PC-3 (cell line): ENCODE measurements around the gene H2BK1.

Source experiments
- CTCF ChIP-seq: fragments of 300-600 bp; sonication (generic); conservative IDR thresholded peaks from 2 replicates; pipeline ENCODE4 v1.5.1; 2017; ENCODE audit warnings: antibody characterized with exemption, low read depth, mild to moderate bottlenecking, low read length
- EZH2 ChIP-seq: fragments of 300-600 bp; sonication (generic); IDR thresholded peaks from one replicate; pipeline ENCODE4 v1.6.1; 2017; ENCODE audit warnings: antibody characterized with exemption, mild to moderate bottlenecking, low read length; ENCODE audit not compliant: unreplicated experiment
- EZH2phosphoT487 ChIP-seq: fragments of 300-600 bp; sonication (generic); IDR thresholded peaks from 2 replicates; pipeline ENCODE4 v1.6.1; 2018; ENCODE audit warnings: mild to moderate bottlenecking, antibody characterized with exemption, low read length, borderline replicate concordance

GRCh38 chr7:151175793-151176311 lies 34.4 kb downstream of the H2BK1 start:
- TF ChIP-seq EZH2 (no peak), CTCF (peak; percentile 56; the same call in 1 of the 2 replicates), EZH2phosphoT487 (no peak)
